Midbrain (tissue), 1 donor: ENCODE measurements around the gene DDIAS.
A peak's percentile ranks its signal among the peaks of the same experiment; 100 is the strongest.
"Not testable (repeated sequence)": the region's sequence is repeated elsewhere in the genome, so short reads cannot be mapped to it uniquely, and the experiment has no call there.

Experiments used
- DNase-seq: peaks from one replicate; lab custom pipeline; 2025; lab: John Stamatoyannopoulos, UW

Gene DDIAS

DNA sequence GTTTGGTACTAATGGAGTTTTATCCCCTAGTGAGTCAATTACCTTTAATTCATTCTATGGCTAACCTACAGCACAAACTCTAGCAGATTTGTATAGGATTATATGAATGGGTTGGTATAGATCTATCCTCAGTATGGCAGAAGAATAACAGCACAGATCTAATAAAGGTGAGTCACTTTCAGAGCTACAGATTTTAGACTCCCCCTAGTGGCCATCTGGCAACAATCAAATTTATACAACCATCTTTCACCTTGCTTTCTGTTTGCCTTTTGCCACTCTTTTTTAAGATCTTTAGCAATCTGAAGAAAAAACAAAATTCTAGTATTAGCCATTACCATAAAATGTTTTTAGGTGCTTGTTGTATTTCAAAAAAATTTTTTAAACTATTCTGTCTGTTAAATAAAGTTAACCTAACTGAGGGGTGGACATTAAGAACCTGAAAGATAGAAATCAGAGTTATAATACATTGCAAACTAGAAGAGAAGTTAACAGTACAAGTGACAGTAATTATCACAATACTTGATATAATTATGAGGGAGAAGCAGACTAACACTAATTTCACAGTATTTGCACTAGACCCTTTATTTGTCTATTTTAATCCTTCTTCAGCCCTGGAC lies 25.8 kb downstream of the DDIAS start:
- DNase-seq: peak; percentile 60

DNA sequence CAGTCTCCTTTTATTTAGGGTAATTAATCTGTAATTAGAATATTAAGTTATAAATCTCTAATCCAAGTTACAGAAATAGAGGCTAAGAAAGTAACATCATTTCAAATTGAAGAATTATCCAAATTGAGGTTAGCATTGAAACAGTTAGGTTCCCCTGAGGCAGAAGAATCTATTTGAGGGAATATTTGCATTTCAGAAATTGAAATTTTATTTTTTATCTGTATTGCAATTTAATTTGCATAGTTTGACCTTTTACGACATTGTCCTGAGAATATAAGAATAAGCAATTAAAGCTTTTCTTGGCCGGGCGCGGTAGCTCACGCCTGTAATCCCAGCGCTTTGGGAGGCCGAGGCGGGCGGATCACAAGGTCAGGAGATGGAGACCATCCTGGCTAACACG lies 27.6 kb downstream of the DDIAS start:
- no peak for DNase-seq

DNA sequence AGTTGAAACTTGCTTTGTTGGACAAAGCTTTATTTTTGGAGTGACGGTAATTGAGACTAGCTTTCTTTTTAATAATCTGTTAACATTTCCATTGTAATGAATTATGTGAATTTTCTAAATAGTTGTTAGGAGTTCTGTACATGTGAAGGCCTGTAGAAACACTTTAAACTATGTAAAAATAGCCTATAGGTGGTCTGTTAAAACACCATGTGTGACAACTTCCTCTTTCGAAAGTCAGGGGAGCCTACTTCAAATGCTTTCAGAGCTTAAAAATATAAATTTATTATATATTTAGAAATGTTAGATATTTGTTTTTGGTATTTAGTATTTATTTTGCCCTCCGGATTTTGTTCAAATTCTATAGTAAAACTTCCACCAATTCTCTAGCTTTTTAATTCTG lies 28.7 kb downstream of the DDIAS start:
- DNase-seq: no peak

DNA sequence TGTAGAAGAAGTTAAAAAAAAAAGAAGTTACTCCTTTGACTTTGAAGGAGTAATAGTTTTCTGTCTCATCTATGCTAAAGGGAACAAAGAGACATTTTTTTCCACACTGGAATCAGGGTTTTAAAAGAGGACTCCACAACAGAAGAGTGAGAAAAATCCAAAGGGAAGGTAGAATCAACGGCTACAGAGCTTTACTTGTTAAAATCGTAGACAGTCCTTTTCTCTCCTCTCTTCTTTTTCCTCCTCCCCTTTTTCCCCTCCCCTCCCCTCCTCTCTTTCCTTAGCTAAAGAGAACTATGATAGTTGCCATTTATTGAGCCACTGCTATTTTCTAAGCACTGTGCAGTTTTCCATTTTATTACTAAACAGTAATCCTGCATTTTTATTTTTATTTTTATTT lies 29.2 kb downstream of the DDIAS start:
- DNase-seq: no peak

DNA sequence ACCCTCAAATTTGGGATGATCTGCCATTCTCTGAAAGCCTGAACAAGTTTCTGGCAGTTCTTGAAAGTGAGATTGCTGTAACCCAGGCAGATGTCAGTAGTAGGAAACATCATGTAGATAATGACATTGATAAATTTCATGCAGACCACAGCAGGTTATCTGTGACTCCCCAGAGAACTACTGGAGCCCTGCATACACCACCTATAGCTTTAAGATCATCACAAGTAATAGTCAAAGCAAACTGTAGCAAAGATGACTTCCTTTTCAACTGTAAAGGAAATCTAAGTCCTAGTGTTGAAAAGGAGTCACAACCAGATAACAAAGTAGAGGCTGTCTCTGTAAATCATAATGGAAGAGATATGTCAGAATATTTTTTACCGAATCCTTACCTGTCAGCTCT lies 31.0 kb downstream of the DDIAS start:
- DNase-seq: no peak

DNA sequence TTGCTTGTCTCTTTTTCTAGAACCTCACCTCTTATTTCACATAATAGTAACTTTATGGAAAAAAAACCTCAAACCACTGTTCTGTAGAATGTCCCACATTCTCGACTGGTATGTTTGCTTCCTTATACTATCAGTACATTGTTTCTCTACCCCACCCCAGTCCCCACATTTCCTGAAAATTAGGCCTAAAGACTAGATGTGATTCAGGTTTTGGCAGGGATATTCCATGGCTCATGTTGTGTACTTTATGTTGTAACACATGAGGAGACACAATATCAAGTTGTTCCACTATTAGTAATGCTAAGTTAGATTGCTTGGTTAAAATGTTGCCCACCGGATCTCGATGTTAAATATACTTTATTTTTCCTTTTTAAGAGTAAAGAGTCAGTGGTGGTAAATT lies 34.7 kb downstream of the DDIAS start:
- no peak for DNase-seq

DNA sequence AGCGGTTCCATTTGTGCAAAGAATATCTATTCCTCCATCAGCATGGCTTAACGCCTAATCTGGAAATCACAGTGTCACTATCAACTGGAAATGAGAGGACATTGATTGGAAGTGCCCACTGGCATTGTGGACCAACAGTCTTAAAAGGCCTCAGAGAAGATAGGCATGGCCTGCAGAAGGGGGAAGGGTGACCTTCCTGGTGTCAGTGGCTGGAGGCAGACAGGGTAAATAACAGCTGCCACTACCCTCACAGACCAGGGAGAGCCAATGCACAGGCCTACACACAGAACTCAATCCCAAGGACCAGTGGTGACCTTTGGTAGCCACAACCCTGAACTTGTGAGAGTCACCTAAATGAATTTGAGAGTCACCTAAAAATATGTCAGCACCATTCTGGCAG lies 36.0 kb downstream of the DDIAS start:
- DNase-seq: no peak

DNA sequence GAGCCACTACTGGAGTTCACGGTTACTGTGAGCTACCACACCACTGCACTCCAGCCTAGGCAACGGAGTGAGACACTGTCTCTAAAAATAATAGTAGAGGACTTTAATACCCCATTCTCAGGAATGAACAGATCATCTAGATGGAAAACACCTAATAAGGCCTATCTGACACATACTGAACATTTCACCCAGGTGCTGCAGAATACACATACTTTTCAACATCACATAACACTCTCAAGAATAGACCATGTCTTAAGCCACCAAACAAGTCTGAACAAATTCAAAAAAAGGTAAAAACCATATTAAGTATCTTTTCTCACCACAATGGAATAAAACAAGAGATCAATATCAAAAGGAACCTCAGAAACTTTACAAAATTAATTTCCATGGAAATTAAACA lies 37.9 kb downstream of the DDIAS start:
- no peak for DNase-seq

DNA sequence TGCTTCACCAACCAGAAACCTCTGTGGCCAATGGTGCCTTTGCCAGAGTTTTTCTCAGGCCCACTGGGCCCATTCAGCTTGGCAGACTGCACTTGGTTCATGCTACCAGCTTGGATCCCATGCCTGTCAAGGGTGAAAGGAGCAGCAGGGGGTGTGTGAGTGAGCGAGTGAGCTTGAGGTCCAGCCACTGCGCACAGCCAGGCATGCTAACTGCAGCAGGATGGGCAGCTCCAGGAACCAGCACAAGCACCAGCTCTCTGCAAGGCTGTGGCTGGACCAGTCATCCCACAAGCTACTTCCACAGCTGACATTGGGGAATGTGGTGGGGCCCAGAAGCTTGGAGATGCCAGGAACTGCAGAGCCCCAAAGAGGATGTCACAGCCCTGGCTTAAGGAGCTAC lies 40.8 kb downstream of the DDIAS start:
- DNase-seq: no peak

DNA sequence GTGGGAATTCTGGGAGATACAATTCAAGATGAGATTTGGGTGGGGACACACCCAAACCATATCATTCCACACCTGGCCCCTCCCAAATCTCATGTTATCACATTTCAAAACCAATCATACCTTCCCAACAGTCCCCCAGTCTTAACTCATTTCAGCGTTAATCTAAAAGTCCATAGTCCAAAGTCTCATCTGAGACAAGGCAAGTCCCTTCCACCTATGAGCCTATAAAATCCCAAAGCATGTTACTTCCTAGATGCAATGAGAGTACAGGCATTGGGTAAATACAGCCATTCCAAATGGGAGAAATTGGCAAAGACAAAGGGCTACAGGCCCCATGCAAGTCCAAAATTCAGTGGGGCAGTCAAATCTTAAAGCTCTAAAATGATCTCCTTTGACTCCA lies 41.9 kb downstream of the DDIAS start:
- DNase-seq: not testable (repeated sequence)

DNA sequence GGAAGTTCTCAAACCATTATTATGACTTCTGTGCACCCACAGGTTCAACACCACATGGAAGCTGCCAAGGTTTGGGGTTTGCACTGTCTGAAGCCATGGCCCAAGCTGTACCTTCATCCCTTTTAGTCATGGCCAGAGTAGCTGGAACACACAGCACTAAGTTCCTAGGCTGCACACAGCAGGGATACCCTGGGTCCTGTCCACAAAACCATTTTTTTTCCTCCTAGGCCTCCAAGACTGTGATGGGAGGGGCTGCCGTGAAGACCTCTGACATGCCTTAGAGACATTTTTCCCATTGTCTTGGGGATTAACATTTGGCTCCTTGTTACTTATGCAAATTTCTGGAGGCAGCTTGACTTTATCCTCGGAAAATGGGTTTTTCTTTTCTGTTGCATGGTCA lies 42.7 kb downstream of the DDIAS start:
- DNase-seq: no peak

DNA sequence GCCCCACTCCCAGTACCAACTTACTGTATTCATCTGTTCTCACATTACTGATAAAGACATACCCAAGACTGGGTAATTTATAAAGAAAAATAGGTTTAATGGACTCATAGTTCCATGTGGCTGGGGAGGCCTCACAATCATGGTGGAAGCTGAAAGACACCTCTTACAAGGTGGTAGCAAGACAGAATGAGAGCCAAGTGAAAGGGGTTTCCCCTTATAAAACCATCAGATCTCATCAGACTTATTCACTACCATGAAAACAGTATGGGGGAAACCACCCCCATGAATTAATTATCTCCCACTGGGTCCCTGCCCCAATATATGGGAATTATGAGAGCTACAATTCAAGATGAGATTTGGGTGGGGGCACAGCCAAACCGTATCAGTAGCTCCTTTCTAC lies 43.5 kb downstream of the DDIAS start:
- not testable (repeated sequence) for DNase-seq

DNA sequence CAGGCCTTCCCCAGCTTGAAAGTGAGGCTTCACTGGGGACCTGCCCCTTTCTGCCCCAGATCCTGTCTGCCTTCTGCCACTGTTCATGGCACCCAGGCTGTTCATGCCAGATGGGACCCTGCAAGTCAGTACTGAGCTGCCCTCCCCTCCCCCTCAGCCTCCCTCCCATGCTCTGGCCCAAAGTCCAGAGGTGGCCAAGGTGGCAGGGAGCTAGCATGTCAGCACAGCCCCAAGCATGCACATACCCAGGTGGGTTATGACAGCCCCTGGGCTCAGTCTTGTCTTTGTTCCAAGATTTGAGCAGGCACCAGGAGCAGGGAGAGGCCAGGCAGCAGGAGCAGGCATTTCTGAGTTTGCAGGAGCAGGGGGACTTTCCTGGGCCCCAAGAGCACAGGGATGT lies 44.1 kb downstream of the DDIAS start:
- no peak for DNase-seq

DNA sequence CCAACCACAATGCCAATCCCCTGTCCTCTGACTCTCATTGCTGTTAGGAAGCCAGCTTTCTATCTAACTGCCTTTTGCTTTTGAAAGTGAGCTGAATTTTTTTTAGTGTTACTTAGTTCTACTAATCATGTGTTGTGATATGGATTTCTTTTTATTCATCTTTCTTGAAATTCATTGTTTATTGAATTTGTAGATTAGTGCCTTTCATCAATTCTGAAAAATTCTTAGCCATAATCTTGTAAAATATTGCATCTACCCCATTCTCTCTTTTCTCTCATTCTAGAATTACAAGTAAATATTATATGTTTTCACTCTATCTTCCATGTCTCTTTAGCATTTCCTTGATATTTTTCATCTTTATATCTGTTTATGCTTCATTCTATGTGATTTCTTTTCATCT lies 47.8 kb downstream of the DDIAS start:
- no peak for DNase-seq

DNA sequence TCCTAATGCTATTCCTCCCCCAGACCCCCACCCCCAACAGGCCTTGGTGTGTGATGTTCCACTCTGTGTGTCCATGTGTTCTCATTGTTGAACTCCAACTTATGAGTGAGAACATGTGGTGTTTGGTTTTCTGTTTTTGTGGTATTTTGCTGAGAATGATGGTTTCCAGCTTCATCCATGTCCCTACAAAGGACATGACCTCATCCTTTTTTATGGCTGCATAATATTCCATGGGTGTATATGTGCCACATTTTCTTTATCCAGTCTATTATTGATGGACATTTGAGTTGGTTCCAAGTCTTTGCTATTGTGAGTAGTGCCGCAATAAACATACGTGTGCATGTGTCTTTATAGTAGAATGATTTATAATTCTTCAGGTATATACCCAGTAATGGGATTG lies 49.0 kb downstream of the DDIAS start:
- DNase-seq: not testable (repeated sequence)

DNA sequence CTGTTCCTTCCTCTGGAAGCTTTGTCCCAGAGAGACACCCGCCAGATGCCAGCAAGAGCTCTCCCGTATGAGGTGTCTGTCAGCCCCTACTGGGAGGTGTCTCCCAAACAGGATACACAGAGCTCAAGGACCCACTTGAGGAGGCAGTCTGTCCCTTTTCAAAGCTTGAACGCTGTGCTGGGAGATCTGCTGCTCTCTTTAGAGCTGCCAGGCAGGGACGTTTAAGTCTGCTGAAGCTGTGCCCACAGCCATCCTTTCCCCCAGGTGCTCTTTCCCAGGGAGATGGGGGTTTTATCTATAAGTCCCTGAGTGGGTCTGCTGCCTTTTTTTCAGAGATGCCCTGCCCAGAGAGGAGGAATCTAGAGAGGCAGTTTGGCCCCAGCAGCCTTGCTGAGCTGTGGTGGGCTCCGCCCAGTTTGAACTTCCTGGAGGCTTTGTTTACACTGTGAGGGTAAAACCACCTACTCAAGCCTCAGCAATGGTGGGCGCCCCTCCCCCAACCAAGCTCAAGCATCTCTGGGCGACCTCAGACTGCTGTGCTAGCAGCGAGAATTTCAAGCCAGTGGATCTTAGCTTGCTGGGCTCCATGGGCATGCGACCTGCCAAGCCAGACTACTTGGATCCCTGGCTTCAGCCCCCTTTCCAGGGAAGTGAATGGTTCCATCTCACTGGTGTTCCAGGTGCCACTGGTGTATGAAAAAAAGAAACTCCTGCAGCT lies 54.4 kb downstream of the DDIAS start:
- not testable (repeated sequence) for DNase-seq

DNA sequence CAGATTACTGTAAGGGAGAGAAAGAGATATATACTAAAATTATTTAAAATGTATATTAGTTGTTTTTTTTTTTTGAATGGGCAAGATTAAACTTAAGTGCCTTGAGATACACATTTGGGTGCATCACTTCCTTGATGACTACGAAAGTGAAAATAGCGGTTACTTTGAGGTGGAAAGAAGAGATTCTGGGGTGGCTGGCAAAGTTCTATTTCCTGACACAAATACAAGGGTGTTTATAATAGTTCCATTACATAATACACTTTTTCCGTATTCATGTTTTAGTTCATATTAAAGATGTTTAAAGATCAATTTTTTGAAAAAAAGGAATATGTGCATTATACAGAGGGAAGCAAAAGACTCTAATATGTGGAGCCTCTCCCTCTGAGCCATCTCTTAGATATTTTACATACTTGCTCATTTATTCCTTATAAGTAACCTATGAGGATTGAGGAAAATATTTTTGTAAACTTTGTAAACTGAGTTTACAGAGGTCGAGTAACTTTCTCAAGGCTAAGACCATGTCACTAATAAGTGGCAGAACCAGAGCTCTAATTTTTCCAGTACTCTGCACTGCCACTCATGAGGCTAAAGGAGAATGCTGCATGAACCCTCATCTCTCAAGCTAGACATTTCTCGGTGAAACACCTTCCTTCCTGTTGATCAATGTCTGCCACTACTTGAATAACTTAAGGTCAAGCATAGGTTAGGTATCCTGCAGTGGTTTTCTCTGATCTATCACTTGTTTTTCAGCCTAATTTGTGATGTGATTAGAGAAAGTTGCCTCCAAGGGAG lies 58.6 kb downstream of the DDIAS start:
- DNase-seq: no peak

DNA sequence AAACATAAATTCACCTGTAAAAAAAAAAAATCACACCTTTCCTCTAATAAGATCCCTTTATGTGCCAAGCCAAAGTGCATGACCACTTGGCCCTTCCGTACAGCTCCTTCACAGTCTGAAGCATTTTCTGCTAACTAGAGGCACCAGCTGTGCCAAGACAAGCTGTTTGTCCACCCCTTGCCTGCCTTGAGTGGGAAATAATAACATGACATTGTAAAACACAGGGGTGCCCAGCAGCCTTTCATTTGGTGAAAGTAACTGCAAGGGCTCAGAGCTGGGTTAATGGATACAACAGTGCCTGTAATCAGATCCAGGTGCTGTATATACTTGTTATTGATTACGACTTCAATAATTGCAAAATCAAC lies 59.2 kb downstream of the DDIAS start:
- DNase-seq: no peak

DNA sequence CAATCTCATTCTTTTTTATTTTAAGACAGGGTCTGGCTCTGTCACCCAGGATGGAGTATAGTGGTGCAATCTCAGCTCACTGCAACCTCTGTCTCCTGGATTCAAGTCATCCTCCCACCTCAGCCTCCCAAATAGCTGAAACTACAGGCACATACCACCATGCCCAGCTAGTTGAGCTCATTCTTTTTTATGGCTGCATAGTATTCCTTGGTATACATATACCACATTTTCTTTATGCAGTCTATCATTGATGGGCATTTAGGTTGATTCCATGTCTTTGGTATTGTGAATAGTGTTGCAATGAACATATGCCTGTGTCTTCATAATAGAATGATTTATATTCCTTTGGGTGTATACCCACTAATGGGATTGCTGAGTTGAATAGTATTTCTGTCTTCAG lies 60.5 kb downstream of the DDIAS start:
- not testable (repeated sequence) for DNase-seq

DNA sequence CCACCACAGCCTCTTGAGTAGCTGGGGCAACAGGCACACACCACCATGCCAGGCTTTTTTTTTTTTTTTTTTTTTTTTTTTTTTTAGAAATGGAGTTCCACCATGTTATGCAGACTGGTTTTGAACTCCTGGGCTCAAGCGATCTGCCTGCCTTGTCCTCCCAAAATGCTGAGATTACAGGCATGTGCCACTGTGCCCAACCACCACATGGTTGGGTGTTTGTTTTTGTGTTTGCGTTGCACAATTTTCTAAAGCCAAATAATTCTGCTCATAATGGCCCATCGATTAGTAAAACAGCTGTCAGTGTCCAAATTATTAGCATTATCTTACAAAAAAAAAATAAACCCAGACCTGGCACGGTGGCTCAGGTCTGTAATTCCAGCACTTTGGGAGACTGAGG lies 65.8 kb downstream of the DDIAS start:
- DNase-seq: no peak

DNA sequence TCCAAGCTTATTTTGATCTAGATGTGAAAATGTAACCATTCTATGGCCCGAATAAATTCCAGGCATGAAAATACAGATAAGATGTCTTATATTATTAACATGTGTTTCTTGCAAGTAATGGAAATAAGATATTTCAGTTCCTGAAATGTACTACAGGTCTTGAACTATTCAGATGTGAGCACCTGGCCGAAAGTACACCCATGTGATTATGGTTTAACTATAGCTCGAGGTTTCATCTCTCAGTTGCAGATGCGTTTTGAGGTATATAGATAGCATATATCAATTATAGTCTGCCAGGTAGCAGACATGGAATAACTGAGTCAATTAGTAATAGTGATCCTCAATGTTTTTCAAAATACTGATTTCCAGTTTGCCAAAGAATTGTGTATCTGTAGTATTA lies 68.3 kb downstream of the DDIAS start:
- no peak for DNase-seq

DNA sequence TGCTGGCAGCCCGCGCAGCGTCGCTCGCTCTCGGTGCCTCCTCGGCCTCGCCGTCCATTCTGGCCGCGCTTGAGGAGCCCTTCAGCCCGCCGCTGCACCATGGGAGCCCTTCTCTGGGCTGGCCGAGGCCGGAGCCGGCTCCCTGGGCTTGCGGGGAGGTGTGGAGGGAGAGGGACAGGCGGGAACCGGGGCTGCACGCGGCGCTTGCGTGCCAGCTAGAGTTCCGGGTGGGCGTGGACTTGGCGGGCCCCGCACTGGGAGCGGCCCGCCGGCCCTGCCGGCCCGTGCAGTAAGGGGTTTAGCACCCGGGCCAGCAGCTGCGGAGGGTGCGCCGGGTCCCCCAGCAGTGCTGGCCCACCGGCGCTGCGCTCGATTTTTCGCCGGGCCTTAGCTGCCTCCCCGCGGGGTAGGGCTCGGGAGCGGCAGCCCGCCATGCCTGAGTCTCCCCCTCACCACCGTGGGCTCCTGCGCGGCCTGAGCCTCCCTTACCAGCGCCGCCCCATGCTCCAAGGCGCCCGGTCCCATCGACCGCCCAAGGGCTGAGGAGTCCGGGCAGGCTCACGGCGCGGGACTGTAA lies 69.1 kb downstream of the DDIAS start:
- not testable (repeated sequence) for DNase-seq

DNA sequence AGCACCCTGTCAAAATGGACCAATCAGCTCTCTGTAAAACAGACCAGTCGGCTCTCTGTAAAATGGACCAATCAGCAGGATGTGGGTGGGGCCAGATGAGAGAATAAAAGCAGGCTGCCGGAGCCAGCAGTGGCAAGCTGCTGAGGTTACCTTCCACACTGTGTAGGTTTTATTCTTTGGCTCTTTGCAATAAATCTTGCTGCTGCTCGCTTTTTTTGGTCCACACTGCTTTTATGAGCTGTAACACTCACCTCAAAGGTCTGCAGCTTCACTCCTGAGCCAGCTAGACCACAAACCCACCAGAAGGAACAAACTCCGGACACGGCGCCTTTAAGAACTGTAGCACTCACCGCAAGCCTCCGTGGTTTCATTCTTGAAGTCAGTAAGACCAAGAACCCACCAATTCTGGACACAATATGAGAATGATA lies 70.0 kb downstream of the DDIAS start:
- not testable (repeated sequence) for DNase-seq
